SW480 (cell line): ENCODE results near the gene TUBB4B.
"Not testable (repeated sequence)": the region's sequence is repeated elsewhere in the genome, so short reads cannot be mapped to it uniquely, and the experiment has no call there.

ENCODE experiments used
- DNase-seq: peaks from one replicate; pipeline ENCODE4 v3.0.0-alpha.2; 2016; ENCODE audit warnings: low spot score

Gene TUBB4B

DNA sequence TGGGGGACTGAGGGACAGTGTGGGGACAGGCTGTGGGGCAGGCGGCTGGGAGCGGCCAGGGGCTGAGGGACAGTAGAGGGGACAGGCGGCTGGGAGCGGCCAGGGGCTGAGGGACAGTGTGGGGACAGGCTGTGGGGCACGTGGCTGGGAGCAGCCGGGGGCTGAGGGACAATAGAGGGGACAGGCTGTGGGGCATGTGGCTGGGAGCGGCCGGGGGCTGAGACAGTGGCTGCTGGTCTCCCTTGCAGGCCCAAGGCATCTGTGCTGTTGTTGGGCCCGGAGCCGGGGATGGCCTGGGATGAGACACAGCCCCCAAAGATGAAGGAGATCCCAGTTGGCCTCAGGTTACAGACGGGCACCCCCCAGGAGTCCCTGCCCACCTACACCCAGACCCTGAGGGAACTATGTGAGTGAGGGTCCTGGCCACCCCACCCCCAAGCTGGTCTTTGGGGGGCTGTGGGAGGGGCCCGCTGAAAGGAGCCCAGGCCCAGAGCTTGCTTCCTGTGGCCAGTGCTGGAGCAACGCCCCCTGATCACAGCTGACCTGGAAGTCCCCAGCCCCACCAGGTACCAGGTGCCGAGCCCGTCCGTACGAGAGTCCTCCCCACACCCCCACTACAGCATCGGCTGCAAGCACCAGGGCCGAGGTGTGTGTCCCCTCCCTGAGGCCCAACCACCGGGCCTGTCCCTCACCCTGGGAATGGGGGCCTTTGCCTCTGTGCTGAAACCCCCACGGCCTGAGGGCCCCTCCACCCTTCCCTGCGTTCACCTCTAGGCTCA lies 10.6 kb downstream of the TUBB4B start:
- DNase-seq: no peak

- no peak for DNase-seq
Measured at GRCh38 chr9:137252555-137253506, 11.7 kb downstream of the TUBB4B start.

- no peak for DNase-seq
Measured at GRCh38 chr9:137253717-137254623, 12.9 kb downstream of the TUBB4B start.

DNA sequence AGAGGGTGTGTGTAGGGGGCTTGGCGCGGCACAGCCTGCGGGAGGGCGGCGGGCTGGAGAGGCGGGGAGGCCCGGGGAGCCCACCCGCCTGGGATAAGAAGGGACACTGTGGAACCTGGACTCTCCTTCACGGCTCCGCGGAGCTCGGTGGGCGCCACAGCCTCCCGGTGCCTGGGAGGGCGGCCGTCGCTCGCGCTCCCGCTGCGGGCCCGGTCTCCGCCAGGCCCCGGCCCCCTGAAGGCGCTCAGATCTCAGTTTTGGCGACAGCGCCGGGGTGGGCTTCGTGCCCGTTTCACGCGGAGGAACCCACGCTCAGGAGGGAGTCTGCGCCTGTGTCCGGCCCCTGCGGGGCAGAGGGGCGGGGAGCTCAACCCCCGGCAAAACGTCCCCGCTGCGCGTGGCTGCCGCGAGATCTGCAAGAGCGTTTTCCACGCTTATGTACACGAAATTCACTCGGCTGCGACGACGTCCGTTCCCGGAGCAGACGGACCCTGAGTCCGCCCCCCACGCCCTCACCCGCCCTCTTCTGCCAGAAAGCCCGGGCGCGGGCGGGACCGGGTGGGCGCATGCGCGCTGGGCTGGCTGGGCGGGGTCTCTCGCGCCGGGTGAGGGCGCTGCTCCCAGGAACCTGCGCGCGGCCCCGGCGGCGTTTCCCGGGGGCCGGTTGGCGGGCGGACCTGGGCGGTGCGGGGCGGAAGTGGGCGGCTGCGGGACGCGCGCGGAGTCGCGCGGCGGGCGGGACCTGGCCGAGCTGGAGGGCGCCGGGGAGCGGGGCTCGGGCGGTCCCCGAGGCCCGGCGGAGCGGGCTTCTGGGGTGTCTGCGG lies 13.7 kb downstream of the TUBB4B start, which contains the start of gene NELFB:
Gene NELFB, plus strand, starts transcription at position 704 of the 824 bp plus-strand sequence.
- DNase-seq: peak; percentile 72

DNA sequence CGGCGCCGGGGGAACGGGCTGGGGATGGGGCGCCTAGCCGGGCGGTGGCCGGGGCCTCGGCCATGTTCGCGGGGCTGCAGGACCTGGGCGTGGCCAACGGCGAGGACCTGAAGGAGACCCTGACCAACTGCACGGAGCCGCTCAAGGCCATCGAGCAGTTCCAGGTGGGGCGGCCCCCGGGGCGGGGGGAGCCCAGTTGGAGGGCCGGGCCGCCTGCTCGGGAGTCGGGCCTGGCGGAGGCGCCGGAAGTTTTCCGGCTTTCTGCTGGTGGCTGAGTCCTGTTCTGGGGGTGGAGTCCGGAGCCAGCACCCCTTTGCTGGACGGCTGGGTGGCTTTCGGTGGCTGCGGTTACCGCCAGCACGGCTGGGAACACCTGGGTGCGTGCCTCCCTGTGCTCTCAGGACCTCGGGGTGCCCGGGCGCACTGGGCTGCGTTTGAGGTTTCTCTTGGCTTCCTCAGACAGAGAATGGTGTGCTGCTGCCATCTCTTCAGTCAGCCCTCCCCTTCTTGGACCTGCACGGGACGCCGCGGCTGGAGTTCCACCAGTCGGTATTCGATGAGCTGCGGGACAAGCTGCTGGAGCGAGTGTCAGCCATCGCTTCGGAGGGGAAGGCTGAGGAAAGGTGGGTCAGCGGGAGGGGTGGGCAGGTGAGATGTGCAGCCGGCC lies 14.5 kb downstream of the TUBB4B start:
- DNase-seq: peak; percentile 37

GRCh38 chr9:137256362-137256761 lies 15.3 kb downstream of the TUBB4B start:
- DNase-seq: no peak

GRCh38 chr9:137256856-137257255 lies 15.8 kb downstream of the TUBB4B start:
- no peak for DNase-seq

DNA sequence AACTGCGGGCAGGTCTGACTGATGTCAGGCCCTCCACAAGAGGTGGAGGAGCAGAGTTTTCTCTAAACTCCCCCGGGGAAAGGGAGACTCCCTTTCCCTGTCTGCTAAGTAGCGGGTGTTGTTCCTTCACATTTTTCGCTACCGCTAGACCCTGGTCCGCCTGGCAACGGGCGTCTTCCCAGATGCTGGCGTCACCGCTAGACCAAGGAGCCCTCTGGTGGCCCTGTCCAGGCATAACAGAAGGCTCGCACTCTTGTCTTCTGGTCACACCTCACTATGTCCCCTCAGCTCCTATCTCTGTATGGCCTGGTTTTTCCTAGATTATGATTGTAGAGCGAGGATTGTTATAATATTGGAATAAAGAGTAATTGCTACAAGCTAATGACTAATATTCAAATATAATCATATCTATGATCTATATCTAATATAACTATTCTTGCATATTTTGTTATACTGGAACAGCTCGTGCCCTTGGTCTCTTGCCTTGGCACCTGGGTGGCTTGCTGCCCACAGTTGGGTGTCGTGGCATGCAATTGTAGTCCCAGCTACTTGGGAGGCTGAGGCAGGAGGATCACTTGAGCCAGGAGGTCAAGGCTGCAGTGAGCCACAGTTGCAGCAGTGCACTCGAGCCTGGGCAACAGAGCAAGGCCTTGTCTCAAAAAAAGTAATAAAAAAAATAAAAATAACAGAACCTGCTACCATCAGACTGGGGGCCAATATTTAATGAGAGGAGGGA lies 21.3 kb downstream of the TUBB4B start:
- DNase-seq: not testable (repeated sequence)

DNA sequence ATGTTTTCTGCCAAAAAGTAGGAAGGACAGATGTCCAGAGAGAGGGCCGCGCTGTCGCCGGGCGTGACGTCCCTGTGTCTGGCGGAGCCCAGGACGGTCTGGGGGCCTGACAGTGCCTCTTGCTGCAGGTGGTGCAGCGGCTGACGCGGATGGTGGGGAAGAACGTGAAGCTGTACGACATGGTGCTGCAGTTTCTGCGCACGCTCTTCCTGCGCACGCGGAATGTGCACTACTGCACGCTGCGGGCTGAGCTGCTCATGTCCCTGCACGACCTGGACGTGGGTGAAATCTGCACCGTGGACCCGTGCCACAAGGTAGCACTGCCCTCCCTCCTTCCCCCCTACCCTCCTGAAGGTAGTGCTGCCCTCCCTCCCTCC lies 21.8 kb downstream of the TUBB4B start:
- DNase-seq: no peak

GRCh38 chr9:137263506-137263905 lies 22.4 kb downstream of the TUBB4B start:
- DNase-seq: no peak

GRCh38 chr9:137264067-137264466 lies 23.0 kb downstream of the TUBB4B start:
- DNase-seq: no peak

GRCh38 chr9:137265496-137266161 lies 24.5 kb downstream of the TUBB4B start:
- no peak for DNase-seq

- DNase-seq: no peak
Measured at GRCh38 chr9:137266162-137266527, 25.1 kb downstream of the TUBB4B start.

DNA sequence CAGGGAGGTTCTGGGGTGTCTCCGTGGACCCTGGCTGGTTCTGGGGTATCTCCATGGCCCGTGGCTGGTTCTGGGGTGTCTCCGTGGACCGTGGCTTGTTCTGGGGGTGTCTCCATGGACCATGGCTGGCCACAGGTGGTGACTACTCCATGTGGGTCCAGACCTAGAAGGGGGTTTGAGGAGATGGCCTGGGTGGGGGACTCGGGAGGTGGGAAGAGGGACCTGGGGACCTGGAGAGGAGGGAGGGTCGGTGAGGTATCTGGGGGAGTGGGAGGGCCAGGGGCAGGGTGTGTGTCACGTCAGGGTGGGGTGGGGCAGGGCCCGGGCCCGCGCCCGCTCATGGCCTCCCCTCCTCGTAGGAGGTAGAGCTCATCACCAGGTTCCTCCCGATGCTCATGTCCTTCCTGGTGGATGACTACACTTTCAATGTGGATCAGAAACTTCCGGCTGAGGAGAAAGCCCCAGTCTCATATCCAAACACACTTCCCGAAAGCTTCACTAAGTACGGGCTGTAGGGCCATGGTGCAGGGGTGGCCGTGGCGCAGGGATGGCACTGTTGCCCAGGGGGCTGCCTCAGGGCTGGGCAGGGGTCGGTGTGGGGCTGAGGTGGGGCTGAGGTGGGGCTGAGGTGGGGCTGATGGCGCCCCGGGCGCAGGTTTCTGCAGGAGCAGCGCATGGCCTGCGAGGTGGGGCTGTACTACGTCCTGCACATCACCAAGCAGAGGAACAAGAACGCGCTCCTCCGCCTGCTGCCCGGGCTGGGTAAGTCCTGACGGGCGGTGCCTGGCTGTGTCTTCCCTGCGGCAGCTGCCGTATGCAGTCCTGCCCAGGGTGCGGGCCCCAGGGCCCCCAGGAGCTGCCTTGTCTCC lies 25.7 kb downstream of the TUBB4B start:
- no peak for DNase-seq

DNA sequence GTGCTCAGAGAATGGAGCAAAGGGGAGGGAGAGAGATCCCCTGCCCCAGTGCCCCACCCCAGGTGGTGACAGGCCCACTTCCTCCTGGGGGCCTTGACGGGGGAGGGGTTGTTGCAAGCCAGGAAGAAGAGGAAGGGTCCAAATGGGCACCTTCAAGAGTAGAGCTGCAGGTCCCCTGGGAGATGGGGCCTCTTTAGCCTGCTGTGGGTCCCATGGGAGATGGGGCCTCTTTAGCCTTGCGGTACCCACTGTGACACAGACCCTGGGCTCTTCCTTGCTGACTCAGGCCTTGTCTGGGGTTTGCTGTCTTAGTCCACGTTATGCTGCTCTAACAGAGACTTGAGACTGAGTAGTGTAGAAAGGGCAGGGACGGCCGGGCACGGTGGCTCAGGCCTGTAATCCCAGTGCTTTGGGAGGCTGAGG lies 26.9 kb downstream of the TUBB4B start:
- DNase-seq: no peak

DNA sequence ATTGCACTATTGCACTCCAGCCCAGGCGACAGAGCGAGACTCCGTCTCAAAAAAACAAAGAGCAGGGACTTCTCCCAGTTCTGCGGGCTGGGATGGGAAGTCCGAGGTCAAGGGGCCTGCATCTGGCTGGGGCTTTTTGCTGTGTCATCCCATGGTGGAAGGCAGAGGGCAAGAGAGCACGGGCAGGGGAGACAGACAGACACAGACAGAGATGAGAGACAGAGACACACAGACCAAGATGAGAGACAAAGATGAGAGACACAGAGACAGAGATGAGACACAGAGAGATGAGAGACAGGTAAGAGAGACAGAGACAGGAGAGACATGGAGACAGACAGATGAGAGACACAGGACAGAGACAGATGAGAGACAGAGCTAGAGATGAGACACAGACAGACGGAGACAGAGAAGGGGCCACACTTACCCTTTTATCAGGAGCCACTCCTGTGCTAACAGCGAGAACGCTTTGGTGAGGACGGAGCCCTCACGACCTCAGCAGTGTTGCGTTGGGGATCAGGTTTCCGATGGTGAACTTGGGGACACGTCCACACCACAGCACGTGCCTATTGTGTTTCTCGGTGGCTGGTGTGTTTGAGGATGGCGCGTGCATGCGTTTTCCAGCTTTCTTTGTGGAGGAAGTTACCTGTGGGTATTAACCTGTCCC lies 27.6 kb downstream of the TUBB4B start:
- no peak for DNase-seq

GRCh38 chr9:137269231-137269772 lies 28.2 kb downstream of the TUBB4B start:
- no peak for DNase-seq
